GM18502 (cell line): ENCODE measurements around the gene NCDN.

Source experiments
- ATAC-seq: cut with Tn5 transposase; IDR thresholded peaks from one replicate; pipeline ENCODE4 v1.9.1; 2021; ENCODE audit warnings: mild to moderate bottlenecking; ENCODE audit not compliant: unreplicated experiment, poor library complexity

Gene NCDN

DNA sequence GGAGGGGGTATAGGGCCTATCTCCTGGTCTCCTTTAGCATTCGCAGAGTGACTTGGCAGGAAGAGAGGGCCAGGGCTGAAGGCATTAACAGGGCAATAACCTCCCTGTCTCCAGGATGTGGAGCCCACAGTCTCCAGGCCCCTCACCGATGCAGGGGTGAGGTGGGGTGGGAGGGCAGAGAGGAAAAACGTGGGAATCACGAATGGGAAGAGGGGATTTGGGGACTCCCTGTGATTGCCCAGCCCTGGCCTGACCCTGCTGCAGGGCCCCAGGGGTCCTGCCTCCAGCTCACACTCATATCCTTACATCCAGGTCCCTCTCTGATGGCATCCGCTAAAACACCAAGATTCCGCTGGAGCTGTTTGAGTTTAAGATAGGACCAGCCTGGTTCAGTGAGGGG is 30.1 kb downstream of the NCDN start:
- no peak for ATAC-seq

GRCh38 chr1:35588197-35588910 is 30.8 kb downstream of the NCDN start:
- ATAC-seq, result no peak

- ATAC-seq, result no peak
Observed at GRCh38 chr1:35589516-35590427, 32.2 kb downstream of the NCDN start.

GRCh38 chr1:35590476-35591040 is 33.0 kb downstream of the NCDN start:
- ATAC-seq, result no peak

GRCh38 chr1:35591211-35591610 is 33.6 kb downstream of the NCDN start:
- ATAC-seq, result no peak

DNA sequence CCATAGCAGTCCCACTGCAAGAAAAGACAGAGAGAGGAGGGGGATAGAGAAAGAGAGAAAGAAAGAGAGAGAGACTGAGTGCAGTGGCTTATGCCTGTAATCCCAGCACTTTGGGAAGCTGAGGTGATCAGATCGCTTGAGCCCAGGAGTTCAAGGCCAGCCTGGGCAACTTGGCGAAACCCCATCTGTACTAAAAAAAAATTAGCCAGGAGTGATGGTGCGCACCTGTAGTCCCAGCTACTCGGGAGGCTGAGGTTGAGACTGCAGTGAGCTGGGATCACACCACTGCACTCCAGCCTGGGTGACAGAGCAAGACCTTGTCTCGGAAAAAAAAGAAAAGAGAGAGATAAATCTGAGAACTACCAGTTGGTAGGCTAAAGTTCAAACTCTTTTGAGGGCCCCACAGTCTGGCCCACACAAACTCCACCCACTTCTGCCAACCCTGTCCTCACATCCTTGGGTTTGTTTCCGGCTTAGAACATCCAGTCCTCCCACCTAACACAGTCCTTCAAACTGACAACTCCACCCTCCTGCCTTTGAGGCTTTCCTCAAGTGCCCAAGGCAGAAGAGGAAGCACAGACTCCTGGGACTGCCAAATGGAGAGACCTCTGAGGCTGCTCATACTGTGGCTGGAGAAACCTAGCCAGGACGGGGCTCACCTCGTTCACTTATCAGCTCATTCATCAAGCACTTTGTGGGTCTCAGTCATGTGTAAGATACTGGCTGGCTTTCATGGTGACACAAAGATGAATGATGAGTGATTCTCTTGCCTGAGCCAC is 35.6 kb downstream of the NCDN start:
- ATAC-seq, result no peak

DNA sequence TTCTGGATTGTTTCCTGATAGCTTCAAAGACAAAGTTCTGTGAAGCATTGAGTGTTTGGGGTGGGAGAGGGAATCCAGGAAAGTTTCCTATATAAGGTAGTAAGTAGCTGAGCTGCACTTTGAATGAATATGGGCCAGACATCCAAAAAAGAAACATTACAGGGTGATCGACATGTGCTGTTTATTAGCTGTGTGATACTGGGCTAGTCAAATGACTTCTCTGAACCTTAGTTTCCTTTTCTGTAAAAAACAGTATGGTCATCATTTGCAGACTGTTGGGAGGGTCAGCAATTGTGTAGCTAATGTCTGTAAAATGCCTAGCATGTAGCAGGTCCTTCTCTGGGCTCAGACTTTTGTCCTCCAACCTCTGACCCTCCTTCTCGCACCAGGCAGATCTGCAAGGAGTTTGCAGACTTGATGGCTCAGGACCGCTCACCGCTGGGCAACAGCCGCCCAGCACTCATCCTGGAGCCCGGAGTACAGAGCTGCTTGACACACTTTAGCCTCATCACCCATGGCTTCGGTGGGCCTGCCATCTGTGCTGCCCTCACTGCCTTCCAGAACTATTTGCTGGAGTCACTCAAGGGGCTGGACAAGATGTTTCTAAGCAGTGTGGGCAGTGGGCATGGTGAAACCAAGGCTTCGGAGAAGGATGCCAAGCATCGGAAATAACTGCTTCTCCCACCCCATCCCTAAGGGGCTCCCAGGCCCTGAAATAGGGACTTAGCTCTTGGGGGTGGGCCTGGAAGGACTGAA is 36.6 kb downstream of the NCDN start:
- no peak for ATAC-seq

DNA sequence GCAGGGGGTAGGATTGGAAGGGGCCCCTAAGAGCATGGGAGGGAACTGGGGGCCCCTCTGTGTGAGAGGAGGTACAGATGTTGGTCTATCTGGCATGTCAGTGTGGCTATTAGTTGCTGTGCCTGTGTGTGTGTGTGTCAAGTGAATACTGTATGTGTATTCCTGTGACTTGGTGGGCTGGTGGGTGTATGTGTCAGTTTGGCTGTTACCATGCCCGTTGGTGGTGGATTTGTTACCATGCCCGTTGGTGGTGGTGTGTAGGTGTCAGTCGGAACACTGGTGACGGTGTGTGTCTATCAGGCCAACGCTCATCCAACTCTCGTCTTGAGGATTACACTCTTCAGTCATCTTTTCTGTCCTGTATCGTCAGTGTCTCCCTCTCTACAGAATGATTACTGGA is 38.1 kb downstream of the NCDN start:
- no peak for ATAC-seq

DNA sequence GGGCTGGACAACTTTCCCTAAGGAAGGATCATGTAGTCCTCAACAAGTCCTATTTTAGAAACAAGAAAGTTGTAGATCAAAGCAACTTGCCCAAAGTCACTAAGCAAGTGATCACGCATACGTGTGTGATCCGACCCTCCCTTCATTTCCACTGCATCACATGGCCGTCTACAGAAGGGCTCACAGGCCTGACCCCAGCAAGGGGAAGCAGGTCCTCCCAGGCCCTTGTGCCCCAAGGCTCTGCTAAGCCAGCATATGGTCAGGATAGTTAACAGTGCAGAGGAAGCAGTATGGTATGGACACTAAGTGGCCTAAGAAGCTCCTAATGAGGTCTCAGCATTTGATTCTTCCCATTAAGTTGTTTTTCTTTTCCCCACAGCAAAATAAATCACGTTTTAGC is 40.3 kb downstream of the NCDN start:
- ATAC-seq, result no peak

- no peak for ATAC-seq
Observed at GRCh38 chr1:35598895-35599294, 41.3 kb downstream of the NCDN start.

GRCh38 chr1:35599411-35599810 is 41.8 kb downstream of the NCDN start:
- no peak for ATAC-seq

DNA sequence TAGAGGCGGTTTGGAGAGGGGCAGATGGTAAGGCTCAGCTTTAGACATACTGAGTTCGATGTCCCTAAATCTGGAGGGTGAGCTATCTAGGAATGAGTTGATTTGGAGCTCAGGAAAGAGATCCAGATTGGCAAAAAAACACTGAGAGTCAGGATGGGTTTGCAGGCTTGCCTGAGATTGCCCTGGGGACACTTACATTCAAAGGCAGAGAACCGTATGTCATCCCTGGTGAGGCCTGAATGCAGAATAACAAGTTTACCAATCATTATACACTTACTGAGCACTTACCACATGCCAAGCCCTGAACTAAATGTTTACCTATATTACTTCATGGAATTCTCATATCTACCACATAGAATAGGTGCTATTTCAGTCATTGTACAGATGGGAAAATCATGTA is 43.0 kb downstream of the NCDN start:
- ATAC-seq, result no peak

DNA sequence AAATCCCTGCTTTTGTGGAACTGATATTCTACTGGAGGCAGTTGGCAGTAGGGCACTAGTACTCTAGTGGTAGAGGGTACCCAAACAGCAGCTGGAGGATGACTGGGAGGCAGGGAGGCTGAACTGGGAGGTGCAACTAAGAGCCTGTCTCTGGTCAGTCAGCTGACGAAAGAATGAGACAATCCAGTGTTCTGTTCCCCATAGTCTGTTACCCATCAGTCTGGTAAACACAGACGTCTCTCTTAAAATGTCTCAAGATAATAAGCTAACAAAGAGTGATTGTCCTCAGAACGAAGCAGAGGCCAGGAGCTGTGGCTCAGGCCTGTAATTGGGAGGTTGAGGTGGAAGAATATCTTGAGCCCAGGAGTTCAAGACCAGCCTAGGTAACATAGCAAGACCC is 45.9 kb downstream of the NCDN start:
- ATAC-seq, result no peak

GRCh38 chr1:35603941-35604340 is 46.3 kb downstream of the NCDN start:
- no peak for ATAC-seq

GRCh38 chr1:35605071-35605866 is 47.7 kb downstream of the NCDN start:
- ATAC-seq, result no peak

- ATAC-seq, result no peak
Observed at GRCh38 chr1:35605867-35606182, 48.2 kb downstream of the NCDN start.

DNA sequence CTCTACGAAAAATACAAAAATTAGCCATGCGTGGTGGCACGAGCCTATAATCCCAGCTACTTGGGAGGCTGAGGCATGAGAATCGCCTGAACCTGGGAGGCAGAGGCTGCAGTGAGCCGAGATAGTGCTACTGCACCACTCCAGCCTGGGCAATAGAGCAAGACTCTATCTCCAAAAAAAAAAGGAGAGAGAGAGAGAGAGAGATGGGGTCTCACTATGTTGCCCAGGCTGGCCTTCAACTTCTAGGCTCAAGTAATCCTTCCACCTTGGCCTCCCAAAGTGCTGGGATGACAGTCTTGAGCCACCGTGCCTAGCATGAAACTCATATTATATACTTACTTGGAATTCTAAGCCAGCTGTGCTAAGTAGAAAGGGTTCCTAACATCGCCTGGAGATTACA is 54.1 kb downstream of the NCDN start:
- ATAC-seq, result no peak

DNA sequence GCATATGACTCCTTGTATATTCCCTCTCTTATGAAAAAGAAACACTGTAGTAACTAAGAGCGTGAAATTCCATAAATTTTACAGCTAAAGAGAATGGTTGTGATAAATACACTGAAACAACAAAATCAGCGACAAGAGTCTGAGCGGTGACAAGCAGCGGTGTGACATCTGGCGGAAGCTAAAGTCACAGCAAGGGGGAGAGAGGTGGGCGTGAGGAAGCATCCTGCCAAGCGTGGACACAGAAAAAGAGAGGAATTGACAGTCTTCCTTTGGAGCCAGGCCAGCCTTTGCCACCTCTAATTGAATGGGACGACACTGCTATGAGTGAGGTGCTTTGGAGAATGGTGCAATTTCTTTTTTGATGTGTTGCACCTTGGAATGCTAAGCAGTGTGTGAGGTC is 57.8 kb downstream of the NCDN start:
- no peak for ATAC-seq
